ENCODE measurements around the gene AOAH.

Gene AOAH

DNA sequence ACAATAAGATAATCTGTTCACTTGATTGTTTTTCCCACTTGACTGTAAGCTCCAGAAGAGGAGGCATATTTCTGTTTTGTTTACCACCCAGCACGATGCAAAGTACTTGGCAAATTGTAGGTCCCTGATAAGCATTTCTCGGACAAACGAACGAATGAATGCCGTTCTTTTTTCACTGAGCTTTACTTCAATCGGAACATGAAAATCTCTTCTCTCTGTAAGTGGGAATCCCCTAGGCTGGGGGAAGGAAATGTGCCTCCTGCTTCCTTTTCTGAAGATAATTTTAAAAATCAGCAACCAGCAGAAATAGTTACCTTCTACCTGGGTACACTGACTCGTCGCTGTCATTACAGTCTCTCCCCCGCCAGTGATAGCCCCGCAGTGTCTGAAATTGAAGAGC, 102.9 kb downstream of the AOAH start (continued):
- TF ChIP-seq, protein P1, sequence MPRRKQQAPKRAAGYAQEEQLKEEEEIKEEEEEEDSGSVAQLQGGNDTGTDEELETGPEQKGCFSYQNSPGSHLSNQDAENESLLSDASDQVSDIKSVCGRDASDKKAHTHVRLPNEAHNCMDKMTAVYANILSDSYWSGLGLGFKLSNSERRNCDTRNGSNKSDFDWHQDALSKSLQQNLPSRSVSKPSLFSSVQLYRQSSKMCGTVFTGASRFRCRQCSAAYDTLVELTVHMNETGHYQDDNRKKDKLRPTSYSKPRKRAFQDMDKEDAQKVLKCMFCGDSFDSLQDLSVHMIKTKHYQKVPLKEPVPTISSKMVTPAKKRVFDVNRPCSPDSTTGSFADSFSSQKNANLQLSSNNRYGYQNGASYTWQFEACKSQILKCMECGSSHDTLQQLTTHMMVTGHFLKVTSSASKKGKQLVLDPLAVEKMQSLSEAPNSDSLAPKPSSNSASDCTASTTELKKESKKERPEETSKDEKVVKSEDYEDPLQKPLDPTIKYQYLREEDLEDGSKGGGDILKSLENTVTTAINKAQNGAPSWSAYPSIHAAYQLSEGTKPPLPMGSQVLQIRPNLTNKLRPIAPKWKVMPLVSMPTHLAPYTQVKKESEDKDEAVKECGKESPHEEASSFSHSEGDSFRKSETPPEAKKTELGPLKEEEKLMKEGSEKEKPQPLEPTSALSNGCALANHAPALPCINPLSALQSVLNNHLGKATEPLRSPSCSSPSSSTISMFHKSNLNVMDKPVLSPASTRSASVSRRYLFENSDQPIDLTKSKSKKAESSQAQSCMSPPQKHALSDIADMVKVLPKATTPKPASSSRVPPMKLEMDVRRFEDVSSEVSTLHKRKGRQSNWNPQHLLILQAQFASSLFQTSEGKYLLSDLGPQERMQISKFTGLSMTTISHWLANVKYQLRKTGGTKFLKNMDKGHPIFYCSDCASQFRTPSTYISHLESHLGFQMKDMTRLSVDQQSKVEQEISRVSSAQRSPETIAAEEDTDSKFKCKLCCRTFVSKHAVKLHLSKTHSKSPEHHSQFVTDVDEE (CRISPR knock-in tag; IDR thresholded peaks at IDR 0.05) = no peak
- TF ChIP-seq RARB (CRISPR knock-in tag; IDR thresholded peaks at IDR 0.05) (no peak), TCF4 (CRISPR knock-in tag; IDR thresholded peaks at IDR 0.05; ENCODE audit: borderline replicate concordance) (no peak), OSR1 (CRISPR knock-in tag; IDR thresholded peaks at IDR 0.05) (no peak)

GRCh38 chr7:36620166-36620708, 104.1 kb downstream of the AOAH start:
- TF ChIP-seq ZFP30 (CRISPR knock-in tag; IDR thresholded peaks at IDR 0.05) = no peak
- TF ChIP-seq BACH2 (CRISPR knock-in tag; IDR thresholded peaks at IDR 0.05; ENCODE audit: borderline replicate concordance) = no peak
- TF ChIP-seq ESRRG (CRISPR knock-in tag; IDR thresholded peaks at IDR 0.05) = no peak
- TF ChIP-seq, protein P2, sequence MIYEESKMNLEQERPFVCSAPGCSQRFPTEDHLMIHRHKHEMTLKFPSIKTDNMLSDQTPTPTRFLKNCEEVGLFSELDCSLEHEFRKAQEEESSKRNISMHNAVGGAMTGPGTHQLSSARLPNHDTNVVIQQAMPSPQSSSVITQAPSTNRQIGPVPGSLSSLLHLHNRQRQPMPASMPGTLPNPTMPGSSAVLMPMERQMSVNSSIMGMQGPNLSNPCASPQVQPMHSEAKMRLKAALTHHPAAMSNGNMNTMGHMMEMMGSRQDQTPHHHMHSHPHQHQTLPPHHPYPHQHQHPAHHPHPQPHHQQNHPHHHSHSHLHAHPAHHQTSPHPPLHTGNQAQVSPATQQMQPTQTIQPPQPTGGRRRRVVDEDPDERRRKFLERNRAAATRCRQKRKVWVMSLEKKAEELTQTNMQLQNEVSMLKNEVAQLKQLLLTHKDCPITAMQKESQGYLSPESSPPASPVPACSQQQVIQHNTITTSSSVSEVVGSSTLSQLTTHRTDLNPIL (CRISPR knock-in tag; IDR thresholded peaks at IDR 0.05; ENCODE audit: low read depth) = no peak
- ATAC-seq = no peak

DNA sequence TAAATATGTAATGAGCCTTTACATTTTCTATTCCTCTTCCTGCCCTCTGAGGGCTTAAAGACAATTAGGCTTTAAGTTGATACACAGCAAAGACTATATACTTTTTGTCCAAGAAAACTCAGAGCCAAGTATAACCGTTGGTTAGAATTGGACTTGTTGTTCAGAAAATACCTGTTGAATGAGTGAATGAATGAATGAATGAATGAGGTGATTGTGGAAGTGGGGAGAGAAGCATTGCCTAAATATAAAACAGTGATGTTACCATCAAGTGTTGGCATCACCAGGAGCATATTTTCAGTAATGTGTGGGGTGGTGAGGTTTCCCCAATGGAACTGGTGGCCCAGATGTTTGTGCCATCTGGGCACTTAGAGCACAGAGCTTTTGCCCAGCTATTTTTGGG, 106.9 kb downstream of the AOAH start:
- no peak for TF ChIP-seq ZC3H10 (CRISPR knock-in tag; IDR thresholded peaks at IDR 0.05)
- TF ChIP-seq CSDC2 (CRISPR knock-in tag; IDR thresholded peaks at IDR 0.05) = no peak
- TF ChIP-seq ZNF8 (CRISPR knock-in tag; IDR thresholded peaks at IDR 0.05) = no peak
- TF ChIP-seq, protein P1 (CRISPR knock-in tag; IDR thresholded peaks at IDR 0.05) = no peak
- TF ChIP-seq BACH2 (CRISPR knock-in tag; IDR thresholded peaks at IDR 0.05; ENCODE audit: borderline replicate concordance) = no peak
- no peak for TF ChIP-seq CSRNP3 (CRISPR knock-in tag; IDR thresholded peaks at IDR 0.05)
- TF ChIP-seq RARB (CRISPR knock-in tag; IDR thresholded peaks at IDR 0.05) = no peak
- no peak for TF ChIP-seq ZFP3 (CRISPR knock-in tag; IDR thresholded peaks at IDR 0.05)
- ATAC-seq = no peak

DNA sequence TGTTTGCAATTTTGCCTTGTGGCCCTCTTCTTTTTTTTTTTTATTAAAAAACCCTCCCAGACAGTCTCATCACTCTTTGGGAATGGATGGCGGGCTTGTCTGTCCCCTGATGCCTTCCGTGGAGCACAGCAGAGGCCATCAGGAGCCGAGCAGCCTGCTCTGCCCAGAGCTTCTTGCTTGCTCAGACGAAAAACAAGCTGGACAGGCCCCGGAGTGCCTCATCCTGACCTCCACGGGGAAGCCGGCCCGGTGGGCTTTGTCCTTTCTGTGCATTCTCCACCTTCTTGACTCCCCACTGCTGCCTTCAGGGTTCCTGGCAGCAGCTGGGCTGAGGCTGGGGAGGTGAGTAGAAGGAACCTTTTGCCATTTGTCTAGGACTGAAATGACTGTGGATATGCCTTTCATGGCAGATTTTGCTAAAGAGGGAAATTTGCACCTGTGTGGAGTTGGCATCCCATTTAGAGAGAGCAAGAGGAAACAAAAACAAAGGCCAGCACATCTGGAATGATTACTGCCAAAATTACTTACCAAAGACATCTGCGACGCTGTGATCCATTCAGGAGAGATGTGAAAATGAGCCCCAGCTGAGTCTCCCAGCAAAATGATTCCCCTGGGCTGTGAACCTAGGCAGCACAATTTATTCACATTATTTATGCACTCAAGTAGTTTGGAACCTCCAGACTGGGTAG, 108.3 kb downstream of the AOAH start:
- no peak for TF ChIP-seq ZNF70 (CRISPR knock-in tag; IDR thresholded peaks at IDR 0.05)
- no peak for TF ChIP-seq SNAI2 (CRISPR knock-in tag; IDR thresholded peaks at IDR 0.05)
- TF ChIP-seq, protein P3, sequence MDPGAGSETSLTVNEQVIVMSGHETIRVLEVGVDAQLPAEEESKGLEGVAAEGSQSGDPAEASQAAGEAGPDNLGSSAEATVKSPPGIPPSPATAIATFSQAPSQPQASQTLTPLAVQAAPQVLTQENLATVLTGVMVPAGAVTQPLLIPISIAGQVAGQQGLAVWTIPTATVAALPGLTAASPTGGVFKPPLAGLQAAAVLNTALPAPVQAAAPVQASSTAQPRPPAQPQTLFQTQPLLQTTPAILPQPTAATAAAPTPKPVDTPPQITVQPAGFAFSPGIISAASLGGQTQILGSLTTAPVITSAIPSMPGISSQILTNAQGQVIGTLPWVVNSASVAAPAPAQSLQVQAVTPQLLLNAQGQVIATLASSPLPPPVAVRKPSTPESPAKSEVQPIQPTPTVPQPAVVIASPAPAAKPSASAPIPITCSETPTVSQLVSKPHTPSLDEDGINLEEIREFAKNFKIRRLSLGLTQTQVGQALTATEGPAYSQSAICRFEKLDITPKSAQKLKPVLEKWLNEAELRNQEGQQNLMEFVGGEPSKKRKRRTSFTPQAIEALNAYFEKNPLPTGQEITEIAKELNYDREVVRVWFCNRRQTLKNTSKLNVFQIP (CRISPR knock-in tag; IDR thresholded peaks at IDR 0.05; ENCODE audit: borderline replicate concordance, low read depth) = no peak
- no peak for TF ChIP-seq ZNF8 (CRISPR knock-in tag; IDR thresholded peaks at IDR 0.05)
- TF ChIP-seq ZFP30 (CRISPR knock-in tag; IDR thresholded peaks at IDR 0.05) = no peak
- TF ChIP-seq ISL1 (CRISPR knock-in tag; IDR thresholded peaks at IDR 0.05) = no peak
- TF ChIP-seq CSDC2 (CRISPR knock-in tag; IDR thresholded peaks at IDR 0.05) = no peak
- TF ChIP-seq PPARA (CRISPR knock-in tag; IDR thresholded peaks at IDR 0.05; ENCODE audit: borderline replicate concordance) = no peak
- no peak for TF ChIP-seq ZC3H10 (CRISPR knock-in tag; IDR thresholded peaks at IDR 0.05)
- no peak for TF ChIP-seq ZFP3 (CRISPR knock-in tag; IDR thresholded peaks at IDR 0.05)
- TF ChIP-seq ZNF565 (CRISPR knock-in tag; conservative IDR thresholded peaks at IDR 0.05; ENCODE audit: low read depth) = no peak
- no peak for TF ChIP-seq OSR1 (CRISPR knock-in tag; IDR thresholded peaks at IDR 0.05)
- no peak for TF ChIP-seq TCF4 (CRISPR knock-in tag; IDR thresholded peaks at IDR 0.05; ENCODE audit: borderline replicate concordance)
- no peak for TF ChIP-seq ARNTL (CRISPR knock-in tag; IDR thresholded peaks at IDR 0.05; ENCODE audit: borderline replicate concordance, low read depth)
- TF ChIP-seq RARB (CRISPR knock-in tag; IDR thresholded peaks at IDR 0.05) = no peak
- no peak for ATAC-seq

All from SK-N-SH treated with all-trans-retinoic acid at 6 μM for 48 hours (cell line).